Natural killer cell (primary cell): ENCODE measurements around the gene MVB12B. TPM values are rescaled to one million over a fixed set of nuclear protein-coding genes. Genes with fewer than 3 reads are reported as not detected.

Source experiments
- ATAC-seq, 3 donors: fragments of 150-1000 bp in 2 of 3; fragments of 200-7000 bp in 1 of 3; cut with Tn5 transposase; 1 replicate in 1 of 3; 2 replicates in 2 of 3; pipeline ENCODE4 v1.10.0; 2021; ENCODE audit warnings: mild to moderate bottlenecking in 2 of 3, moderate library complexity in 2 of 3
- DNase-seq, 2 donors: peaks; one replicate each; pipeline versions ENCODE4 v3.0.0 to v3.0.0-alpha.2; 2013 to 2021; ENCODE audit warnings: mixed read lengths in 1 of 2
- H3K27ac ChIP-seq: one replicate; pipeline ENCODE4 v1.5.1; 2013; ENCODE audit warnings: mild to moderate bottlenecking, low read length
- H3K27me3 ChIP-seq: one replicate; pipeline ENCODE4 v1.6.1; 2013; ENCODE audit warnings: low read length; ENCODE audit not compliant: control insufficient read depth, insufficient read depth
- H3K36me3 ChIP-seq: one replicate; pipeline ENCODE4 v1.6.1; 2013; ENCODE audit warnings: low read length; ENCODE audit not compliant: control insufficient read depth, insufficient read depth
- H3K4me1 ChIP-seq: one replicate; pipeline ENCODE4 v1.6.1; 2013; ENCODE audit warnings: low read length; ENCODE audit not compliant: control insufficient read depth, insufficient read depth
- H3K4me3 ChIP-seq: one replicate; pipeline ENCODE4 v1.5.1; 2013; ENCODE audit warnings: low read length
- H3K9me3 ChIP-seq: one replicate; pipeline ENCODE4 v1.6.1; 2013; ENCODE audit warnings: low read length; ENCODE audit not compliant: control insufficient read depth, insufficient read depth
- H3K27ac Mint-ChIP-seq, 2 donors: one replicate each; pipeline ENCODE4 v1.8.0; 2022; ENCODE audit warnings: mild to moderate bottlenecking in 2 of 2, mixed read lengths in 2 of 2, moderate library complexity in 1 of 2
- H3K27me3 Mint-ChIP-seq, 2 donors: one replicate each; pipeline ENCODE4 v1.8.0; 2022; ENCODE audit warnings: low read depth in 2 of 2, mixed read lengths in 2 of 2
- H3K36me3 Mint-ChIP-seq: one replicate; pipeline ENCODE4 v1.8.0; 2022; ENCODE audit warnings: mixed read lengths
- H3K4me1 Mint-ChIP-seq, 2 donors: one replicate each; pipeline ENCODE4 v1.8.0; 2022; ENCODE audit warnings: mixed read lengths in 2 of 2
- H3K4me3 Mint-ChIP-seq: one replicate; pipeline ENCODE4 v1.8.0; 2022; ENCODE audit warnings: mild to moderate bottlenecking, moderate library complexity, mixed read lengths
- H3K9me3 Mint-ChIP-seq, 2 donors: one replicate each; pipeline ENCODE4 v1.8.0; 2022; ENCODE audit warnings: mixed read lengths in 2 of 2
- WGBS: methylation state at CpG from one replicate; pipeline ENCODE4 v1.1.7; 2013; ENCODE audit warnings: missing lambda C conversion rate; ENCODE audit not compliant: insufficient coverage; 5-methylcytosine and 5-hydroxymethylcytosine counted together
- intact Hi-C: fragments of 100-400 bp; cut with micrococcal nuclease; formaldehyde crosslinking; loops from one replicate; pipeline ENCODE4 v1.14.2; 2022
- total RNA-seq, 4 donors: library from RNA; stranded (reverse); fragments of 120-200 nt in 1 of 4; gene quantifications; one replicate each; pipeline versions ENCODE4 v1.2.3 to v1.2.4, GENCODE V29; 2013 to 2022
- TF ChIP-seq, protein P1 (sequence below): fragments of 200-600 bp; IDR thresholded peaks from one replicate; pipeline ENCODE4 v1.8.0; 2022; ENCODE audit warnings: antibody characterized with exemption

MVB12B gene
- total RNA-seq, 3 donors from 2014 or later (not counting 1 experiment from before 2014, with no cell fraction given), result 2.0 to 13.0 (median 7.8) TPM

DNA sequence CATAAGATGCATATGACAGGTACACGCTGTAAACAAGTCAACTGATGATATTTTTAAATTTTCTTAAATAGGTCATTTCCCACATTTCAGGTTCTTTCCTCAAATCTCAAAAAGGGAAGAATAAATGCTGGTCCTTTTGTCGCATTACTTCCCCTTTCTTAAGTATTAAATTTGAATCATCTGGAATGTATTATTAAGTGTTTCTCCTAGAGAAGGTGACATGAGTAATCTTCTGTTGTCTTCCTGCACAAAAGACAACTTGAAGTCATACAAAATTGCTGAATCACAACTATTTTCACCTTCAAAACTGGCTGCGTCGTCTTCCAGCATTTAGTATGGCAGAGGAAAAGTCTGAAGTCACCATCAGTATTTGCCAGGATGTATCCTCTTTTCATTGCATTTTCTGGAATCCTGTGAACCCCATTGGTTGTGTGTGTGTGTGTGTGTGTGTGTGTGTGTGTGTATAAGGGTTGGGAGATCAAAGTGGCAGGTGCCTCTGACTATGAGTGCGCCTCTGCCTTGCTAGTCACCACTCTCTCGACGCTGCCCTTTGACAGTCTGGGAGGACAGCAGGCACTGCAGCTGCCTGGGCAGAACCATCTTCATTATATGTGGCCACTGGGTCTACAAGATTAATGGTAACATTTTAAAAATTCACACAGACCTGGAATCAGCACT, 86.9 kb downstream of the MVB12B start:
- Mint-ChIP-seq H3K4me3 (no peak overlapping the region), H3K9me3 (no peaks in the 10 kb centered on the region), H3K27ac (no peak overlapping the region), H3K4me1 (peaks cover 19 to 26% of the 10 kb centered on the region in 2 donors), H3K36me3 (no peaks in the 10 kb centered on the region), H3K27me3 (peaks cover 0 to 8% of the 10 kb centered on the region in 2 donors)
- H3K9me3 ChIP-seq, result no peaks in the 10 kb centered on the region
- H3K36me3 ChIP-seq, result no peaks in the 10 kb centered on the region
- TF ChIP-seq, protein P1, sequence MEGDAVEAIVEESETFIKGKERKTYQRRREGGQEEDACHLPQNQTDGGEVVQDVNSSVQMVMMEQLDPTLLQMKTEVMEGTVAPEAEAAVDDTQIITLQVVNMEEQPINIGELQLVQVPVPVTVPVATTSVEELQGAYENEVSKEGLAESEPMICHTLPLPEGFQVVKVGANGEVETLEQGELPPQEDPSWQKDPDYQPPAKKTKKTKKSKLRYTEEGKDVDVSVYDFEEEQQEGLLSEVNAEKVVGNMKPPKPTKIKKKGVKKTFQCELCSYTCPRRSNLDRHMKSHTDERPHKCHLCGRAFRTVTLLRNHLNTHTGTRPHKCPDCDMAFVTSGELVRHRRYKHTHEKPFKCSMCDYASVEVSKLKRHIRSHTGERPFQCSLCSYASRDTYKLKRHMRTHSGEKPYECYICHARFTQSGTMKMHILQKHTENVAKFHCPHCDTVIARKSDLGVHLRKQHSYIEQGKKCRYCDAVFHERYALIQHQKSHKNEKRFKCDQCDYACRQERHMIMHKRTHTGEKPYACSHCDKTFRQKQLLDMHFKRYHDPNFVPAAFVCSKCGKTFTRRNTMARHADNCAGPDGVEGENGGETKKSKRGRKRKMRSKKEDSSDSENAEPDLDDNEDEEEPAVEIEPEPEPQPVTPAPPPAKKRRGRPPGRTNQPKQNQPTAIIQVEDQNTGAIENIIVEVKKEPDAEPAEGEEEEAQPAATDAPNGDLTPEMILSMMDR, result no peak
- no peak for ATAC-seq
- H3K27ac ChIP-seq, result no peak overlapping the region
- no peak overlapping the region for H3K4me3 ChIP-seq
- no peak for DNase-seq
- WGBS, result 79% methylated on average over 6 of the region's 7 CpGs
- intact Hi-C loops, result no loop called here
- peaks cover 19% of the 10 kb centered on the region for H3K4me1 ChIP-seq
- no peaks in the 10 kb centered on the region for H3K27me3 ChIP-seq

DNA sequence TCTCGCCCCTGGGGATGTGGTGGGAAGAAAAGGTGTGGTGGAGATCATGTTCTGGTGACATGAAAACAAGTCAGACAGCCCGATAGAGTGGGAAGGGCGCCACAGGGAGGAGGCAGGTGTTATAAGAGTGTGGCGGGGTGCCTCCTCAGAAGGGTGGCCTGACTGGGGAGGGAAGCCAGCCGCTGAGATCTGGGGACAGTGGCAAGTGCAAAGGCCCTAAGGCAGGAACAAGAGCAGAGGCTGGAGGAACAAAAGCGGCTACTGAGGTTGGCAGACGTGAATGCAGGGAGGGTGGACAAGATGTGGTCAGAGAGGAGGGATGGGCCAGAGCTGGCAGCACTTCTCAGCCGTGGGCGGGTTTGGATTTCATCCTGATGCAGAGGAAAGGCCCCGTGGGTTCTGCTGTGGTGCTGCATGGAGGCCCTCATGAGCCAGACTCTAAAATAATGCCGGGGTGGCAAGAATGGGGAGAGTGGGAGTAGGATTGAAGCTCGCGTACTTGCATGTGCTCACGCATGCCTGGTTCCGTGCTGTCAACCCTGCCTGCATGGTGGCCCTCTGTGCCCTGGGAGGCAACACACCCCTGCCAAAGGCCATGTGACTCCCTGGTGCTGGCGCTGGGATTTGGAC, 89.2 kb downstream of the MVB12B start:
- Mint-ChIP-seq H3K4me1 (peaks cover 19 to 26% of the 10 kb centered on the region in 2 donors), H3K27me3 (peaks cover 0 to 13% of the 10 kb centered on the region in 2 donors), H3K36me3 (no peaks in the 10 kb centered on the region), H3K4me3 (no peak overlapping the region), H3K9me3 (no peaks in the 10 kb centered on the region), H3K27ac (no peak overlapping the region)
- intact Hi-C loops, result no loop called here
- no peaks in the 10 kb centered on the region for H3K9me3 ChIP-seq
- no peaks in the 10 kb centered on the region for H3K27me3 ChIP-seq
- 85% methylated on average over 16 of the region's 16 CpGs for WGBS
- H3K4me3 ChIP-seq, result no peak overlapping the region
- H3K4me1 ChIP-seq, result peaks cover 14% of the 10 kb centered on the region
- H3K27ac ChIP-seq, result no peak overlapping the region
- ATAC-seq (no peak), DNase-seq (no peak)
- TF ChIP-seq, protein P1, result no peak
- H3K36me3 ChIP-seq, result no peaks in the 10 kb centered on the region

DNA sequence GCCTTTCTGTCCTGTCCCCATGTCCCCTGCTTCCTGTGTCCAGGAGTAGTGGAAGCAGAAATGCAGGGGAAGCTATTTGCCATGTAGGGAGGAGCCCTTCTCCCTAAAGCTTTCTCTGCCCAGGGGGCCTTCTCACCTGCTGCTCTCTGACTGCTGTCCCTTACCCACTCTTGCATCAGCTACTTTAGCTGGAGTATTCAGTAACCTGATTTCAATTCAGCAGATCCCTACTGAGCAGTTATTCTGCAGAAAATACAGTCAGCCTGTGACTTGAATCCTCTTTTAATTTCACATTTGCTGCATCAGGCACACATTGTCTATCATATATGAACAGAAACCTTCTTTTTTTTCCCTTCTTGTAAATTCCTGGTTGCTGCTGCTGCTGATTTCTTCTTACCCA, 90.4 kb downstream of the MVB12B start:
- TF ChIP-seq, protein P1, result no peak
- ATAC-seq (no peak), DNase-seq (no peak)
- Histone ChIP-seq H3K9me3 (no peaks in the 10 kb centered on the region), H3K27ac (no peak overlapping the region), H3K4me3 (no peak overlapping the region), H3K27me3 (no peaks in the 10 kb centered on the region), H3K36me3 (no peaks in the 10 kb centered on the region), H3K4me1 (peaks cover 9% of the 10 kb centered on the region)
- Mint-ChIP-seq H3K36me3 (no peaks in the 10 kb centered on the region), H3K27me3 (peaks cover 6 to 20% of the 10 kb centered on the region in 2 donors), H3K4me3 (no peak overlapping the region), H3K9me3 (no peaks in the 10 kb centered on the region), H3K4me1 (peaks cover 13 to 21% of the 10 kb centered on the region in 2 donors), H3K27ac (no peak overlapping the region)
- intact Hi-C loops, result no loop called here
